NCI-H1930 (cell line): ENCODE data around the gene ARR3.
A peak's percentile ranks its signal among the peaks of the same experiment; 100 is the strongest.
"Not testable (repeated sequence)": the region's sequence is repeated elsewhere in the genome, so short reads cannot be mapped to it uniquely, and the experiment has no call there.

Experiments used
- DNase-seq, 2 experiments: peaks; one replicate each; lab custom pipeline; 2025; lab: John Stamatoyannopoulos, UW

The ARR3 gene

DNA sequence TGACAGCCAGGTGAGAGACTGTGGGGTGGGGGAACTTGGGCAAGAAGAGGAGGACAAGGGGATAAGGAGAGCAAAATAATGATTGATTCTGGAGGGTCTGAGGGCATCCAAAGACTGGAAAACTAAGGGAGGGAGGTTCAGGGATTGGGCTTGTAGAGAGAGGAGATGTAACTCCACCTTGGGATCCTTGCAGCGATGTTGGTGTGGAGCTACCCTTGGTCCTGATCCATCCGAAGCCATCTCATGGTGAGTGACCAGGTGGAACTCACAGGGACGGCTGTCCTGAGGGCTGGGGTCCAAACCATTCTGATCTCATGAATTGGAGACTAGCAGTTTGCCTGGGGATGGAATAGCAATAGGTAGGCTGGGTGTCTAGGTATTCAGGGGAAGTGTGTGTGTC lies 12.4 kb downstream of the ARR3 start:
- DNase-seq: no peak

GRCh38 chrX:70281951-70282350 lies 13.8 kb downstream of the ARR3 start, which contains the start of gene RAB41:
RAB41 (plus strand) TSS chrX:70282172; CDS start chrX:70282218, 46 bp downstream.
- no peak for DNase-seq

GRCh38 chrX:70289168-70289792 lies 21.1 kb downstream of the ARR3 start:
- no peak for DNase-seq

DNA sequence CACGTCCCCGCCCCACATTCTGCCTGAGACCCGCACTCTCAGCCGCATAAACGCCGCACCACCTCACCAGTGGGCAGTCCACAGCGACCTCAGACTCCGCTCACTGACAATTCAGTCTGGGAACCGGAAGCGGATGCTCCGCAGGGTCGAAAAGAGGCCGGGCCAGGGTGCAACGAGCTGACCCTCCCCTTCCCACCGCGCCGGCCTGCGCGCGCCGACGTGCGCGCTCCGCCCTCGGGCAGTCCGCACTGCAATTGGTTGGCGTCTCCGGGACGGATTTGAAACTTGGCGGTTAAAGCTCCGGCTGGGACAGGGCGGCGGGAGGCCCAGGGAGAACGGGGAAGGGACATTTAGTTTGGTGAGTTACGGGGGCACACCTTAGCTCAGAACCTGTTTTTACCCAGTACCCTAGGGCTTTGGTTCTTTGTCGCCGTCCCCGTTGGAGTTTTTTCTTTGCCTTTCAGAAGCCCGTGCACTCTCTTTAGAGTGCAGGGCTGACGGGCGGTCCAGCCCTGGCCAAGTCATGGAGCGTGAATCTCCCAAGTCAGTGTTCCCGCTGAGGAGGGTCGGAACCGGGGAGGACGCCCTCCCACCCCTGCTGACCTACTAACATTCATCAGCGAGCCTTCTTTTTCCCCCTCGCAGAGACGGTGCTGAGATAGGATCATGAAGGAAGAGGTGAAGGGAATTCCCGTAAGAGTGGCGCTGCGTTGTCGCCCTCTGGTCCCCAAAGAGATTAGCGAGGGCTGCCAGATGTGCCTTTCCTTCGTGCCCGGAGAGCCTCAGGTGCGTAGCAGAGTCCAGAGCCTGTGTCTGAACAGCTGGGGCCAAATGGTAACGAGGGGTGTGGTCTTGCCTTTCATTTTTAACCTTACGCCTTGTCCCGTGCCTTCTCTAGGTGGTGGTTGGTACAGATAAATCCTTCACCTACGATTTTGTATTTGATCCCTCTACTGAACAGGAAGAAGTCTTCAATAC lies 21.9 kb downstream of the ARR3 start, which contains the start of the genes KIF4A and PDZD11:
Gene KIF4A, plus strand, starts transcription at position 312 of the 978 bp plus-strand sequence. Its CDS starts 355 bp downstream, at position 667.
Gene PDZD11, minus strand, starts transcription at position 135 of the 978 bp plus-strand sequence. CDS start 586 bp downstream, outside the sequence.
- DNase-seq: peak; percentile 37 to 45

DNA sequence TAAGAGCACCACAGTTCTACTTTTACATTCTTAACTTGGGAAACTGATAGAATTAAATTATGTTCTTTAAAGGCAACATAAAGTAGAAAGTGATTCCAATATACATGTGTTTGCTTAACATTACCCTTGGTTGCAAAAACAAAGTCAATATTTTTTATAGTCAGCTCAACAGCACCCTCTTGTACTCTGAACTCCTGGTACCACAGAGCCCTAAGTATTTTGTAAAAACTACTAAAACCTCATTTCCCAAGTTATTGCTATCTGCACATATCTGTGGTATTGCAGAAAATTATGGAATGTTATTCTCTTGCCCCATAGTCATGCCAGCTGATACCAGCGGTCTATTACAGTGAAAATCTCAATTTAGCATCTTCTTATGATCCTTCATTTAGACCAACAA lies 24.7 kb downstream of the ARR3 start:
- DNase-seq: no peak

DNA sequence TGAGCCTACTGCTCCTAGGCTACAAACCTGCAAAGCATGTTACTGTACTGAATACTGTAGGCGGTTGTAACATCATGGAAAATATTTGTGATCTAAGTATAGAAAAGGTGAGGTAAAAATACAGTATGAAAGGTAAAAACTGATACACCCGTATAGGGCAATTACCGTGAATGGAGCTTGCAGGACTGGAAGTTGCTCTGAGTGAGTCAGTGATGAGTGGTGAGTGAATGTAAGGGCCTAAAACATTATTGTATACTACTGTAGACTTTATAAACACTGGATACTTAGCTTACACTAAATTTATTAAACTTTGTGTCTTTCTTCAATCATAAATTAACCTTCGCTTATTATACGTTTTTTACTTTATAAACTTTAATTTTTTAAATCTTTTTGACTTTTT lies 25.5 kb downstream of the ARR3 start:
- DNase-seq: no peak

DNA sequence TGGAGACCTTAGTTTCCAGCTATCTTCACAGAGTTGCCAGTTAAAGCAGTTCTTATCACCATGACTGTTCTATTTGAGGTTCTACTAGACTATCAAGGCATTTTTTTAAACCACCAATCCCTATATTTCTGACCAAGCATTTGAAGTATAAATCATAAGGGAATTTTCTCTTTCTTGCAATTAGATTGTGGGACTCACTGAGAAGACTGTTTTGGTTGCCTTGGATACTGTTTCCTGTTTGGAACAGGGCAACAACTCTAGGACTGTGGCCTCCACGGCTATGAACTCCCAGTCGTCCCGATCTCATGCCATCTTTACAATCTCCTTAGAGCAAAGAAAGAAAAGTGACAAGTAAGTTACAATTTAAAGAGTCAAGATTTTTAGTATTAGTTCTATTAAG lies 33.6 kb downstream of the ARR3 start:
- no peak for DNase-seq

DNA sequence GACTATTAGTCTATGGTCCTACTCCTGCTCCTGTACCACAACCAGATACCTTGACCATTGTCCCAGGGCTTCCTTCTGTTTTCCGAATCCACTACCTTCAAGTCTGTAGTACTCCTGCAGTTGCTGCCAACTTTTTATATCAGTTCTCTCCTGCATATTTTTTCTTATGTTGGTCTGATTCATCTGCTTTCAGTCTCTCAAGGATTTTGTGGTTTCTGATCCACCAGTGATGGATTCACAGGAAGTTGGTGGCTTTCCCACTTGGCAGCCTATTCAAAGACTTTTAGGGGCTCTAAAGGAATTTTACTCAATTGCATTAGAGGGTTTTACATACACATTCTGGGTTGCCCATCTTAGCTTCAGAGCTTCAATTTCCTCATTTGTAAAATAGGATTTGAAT lies 45.4 kb downstream of the ARR3 start:
- no peak for DNase-seq

GRCh38 chrX:70322784-70323183 lies 54.6 kb downstream of the ARR3 start:
- no peak for DNase-seq

DNA sequence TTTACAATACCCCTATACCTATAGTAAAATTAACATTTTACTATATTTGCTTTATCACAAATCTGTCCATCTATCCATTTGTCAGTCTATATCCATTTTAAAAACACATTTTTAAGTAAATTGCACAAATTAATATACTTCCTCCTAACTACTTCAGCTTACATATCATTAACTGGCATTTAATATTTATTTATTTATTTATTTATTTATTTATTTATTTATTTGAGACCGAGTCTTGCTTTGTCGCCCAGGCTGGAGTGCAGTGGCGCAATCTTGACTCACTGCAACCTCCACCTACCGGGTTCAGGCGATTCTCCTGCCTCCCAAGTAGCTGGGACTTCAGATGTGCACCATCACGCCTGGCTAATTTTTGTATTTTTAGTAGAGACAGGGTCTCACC lies 55.5 kb downstream of the ARR3 start:
- not testable (repeated sequence) for DNase-seq

DNA sequence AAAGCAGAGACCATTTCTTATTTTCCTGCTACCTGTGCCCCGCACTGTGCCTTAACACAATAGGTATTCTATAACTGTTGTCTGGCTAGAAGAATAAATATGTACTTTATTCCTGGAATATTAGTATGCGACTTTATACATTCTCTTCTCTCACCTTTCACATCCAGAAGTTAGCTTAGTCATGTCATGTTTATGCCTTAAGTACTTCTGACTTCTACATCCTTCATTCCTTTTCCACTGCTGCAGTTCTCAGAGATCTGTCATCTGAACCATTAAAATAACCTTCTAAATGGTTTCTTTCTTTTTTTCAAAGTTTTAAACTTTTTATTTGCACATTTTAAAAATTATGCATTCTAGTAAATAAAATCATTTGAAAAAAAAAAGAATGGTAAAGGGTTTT lies 56.2 kb downstream of the ARR3 start:
- no peak for DNase-seq

DNA sequence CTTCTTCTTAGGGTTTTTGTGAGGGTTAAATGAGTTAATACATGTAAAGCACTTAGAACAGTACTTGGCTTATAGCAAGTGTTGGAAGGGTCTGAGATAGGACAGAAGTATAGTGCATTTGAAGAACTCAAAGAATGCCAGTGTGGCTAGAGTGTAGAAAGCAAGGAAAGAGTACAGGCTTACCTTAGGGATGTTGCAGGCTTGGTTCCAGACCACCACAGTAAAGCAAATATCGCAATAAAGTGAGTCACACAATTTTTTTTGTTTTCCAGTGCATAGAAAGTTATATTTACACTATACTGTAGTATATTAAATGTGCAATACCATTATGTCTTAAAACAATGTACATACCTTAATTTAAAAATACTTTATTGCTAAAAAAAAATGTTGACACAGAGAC lies 63.0 kb downstream of the ARR3 start:
- DNase-seq: no peak
